ENCODE data around the gene SLFNL1. TPM values are rescaled to one million over a fixed set of nuclear protein-coding genes. Genes with fewer than 3 reads are reported as not detected.

Gene SLFNL1
- total RNA-seq, 2 experiments from 2014 or later, result 0.18 to 0.33 TPM

- Mint-ChIP-seq H3K36me3 (ENCODE audit: low read depth) (peaks cover 24% of the 10 kb centered on the region), H3K9me3 (no peaks in the 10 kb centered on the region), H3K27ac (no peak overlapping the region), H3K27me3 (no peaks in the 10 kb centered on the region), H3K4me3 (no peak overlapping the region), H3K4me1 (peaks cover 4% of the 10 kb centered on the region)
- no peak for DNase-seq
- POLR2A ChIA-PET, result no interaction called here
- CTCF ChIA-PET, result no interaction called here
Observed at GRCh38 chr1:41030872-41031616, 9.5 kb upstream of the SLFNL1 start.

- no peak overlapping the region for H3K4me3 Mint-ChIP-seq
- H3K9me3 Mint-ChIP-seq, result no peaks in the 10 kb centered on the region
- H3K27ac Mint-ChIP-seq, result no peak overlapping the region
- no peaks in the 10 kb centered on the region for H3K27me3 Mint-ChIP-seq
- peaks cover 6% of the 10 kb centered on the region for H3K4me1 Mint-ChIP-seq
- H3K36me3 Mint-ChIP-seq (ENCODE audit: low read depth), result peaks cover 19% of the 10 kb centered on the region
- no peak for DNase-seq
- ChIA-PET CTCF (no interaction called here), POLR2A (no interaction called here)
Observed at GRCh38 chr1:41028034-41028642, 6.6 kb upstream of the SLFNL1 start.

GRCh38 chr1:41025979-41026819 lies 4.7 kb upstream of the SLFNL1 start:
- Mint-ChIP-seq H3K27me3 (no peaks in the 10 kb centered on the region), H3K4me3 (no peak overlapping the region), H3K27ac (peak overlapping the region; percentile 71), H3K4me1 (peaks cover 11% of the 10 kb centered on the region), H3K9me3 (no peaks in the 10 kb centered on the region), H3K36me3 (ENCODE audit: low read depth) (peaks cover 10% of the 10 kb centered on the region)
- ChIA-PET CTCF (no interaction called here), POLR2A (interaction anchor here (1.0 to 1.7 kb wide), 2 partner anchors 12 to 47 kb away, joined by 3 to 6 read pairs; partner anchors contain the start of gene CTPS1)
- DNase-seq, result no peak

GRCh38 chr1:41024953-41025352 lies 3.4 kb upstream of the SLFNL1 start:
- Mint-ChIP-seq H3K27me3 (no peaks in the 10 kb centered on the region), H3K36me3 (ENCODE audit: low read depth) (peaks cover 7% of the 10 kb centered on the region), H3K27ac (no peak overlapping the region), H3K4me1 (peaks cover 11% of the 10 kb centered on the region), H3K4me3 (no peak overlapping the region), H3K9me3 (no peaks in the 10 kb centered on the region)
- POLR2A ChIA-PET, result interaction anchor here (1.6 to 1.9 kb wide), 2 partner anchors 10 to 44 kb away, joined by 4 to 8 read pairs; no protein-coding TSS in a partner anchor
- DNase-seq, result no peak
- CTCF ChIA-PET, result no interaction called here

GRCh38 chr1:41023279-41023990 lies 1.9 kb upstream of the SLFNL1 start:
- Mint-ChIP-seq H3K27me3 (no peaks in the 10 kb centered on the region), H3K4me1 (peaks cover 11% of the 10 kb centered on the region), H3K9me3 (no peaks in the 10 kb centered on the region), H3K36me3 (ENCODE audit: low read depth) (peaks cover 9% of the 10 kb centered on the region), H3K4me3 (no peak overlapping the region), H3K27ac (no peak overlapping the region)
- ChIA-PET CTCF (no interaction called here), POLR2A (interaction anchor here (1.6 to 1.9 kb wide), 2 partner anchors 8 to 43 kb away, joined by 4 to 8 read pairs; no protein-coding TSS in a partner anchor)
- DNase-seq, result no peak

GRCh38 chr1:41022424-41022823 lies 899 bp upstream of the SLFNL1 start:
- no peak for DNase-seq
- no peak overlapping the region for H3K4me3 Mint-ChIP-seq
- CTCF ChIA-PET, result no interaction called here
- H3K27ac Mint-ChIP-seq, result no peak overlapping the region
- no peaks in the 10 kb centered on the region for H3K9me3 Mint-ChIP-seq
- POLR2A ChIA-PET, result interaction anchor here (1.4 to 2.0 kb wide), 2 partner anchors 25 to 43 kb away, joined by 4 to 10 read pairs; partner anchors contain the start of gene CTPS1
- peaks cover 11% of the 10 kb centered on the region for H3K4me1 Mint-ChIP-seq
- no peaks in the 10 kb centered on the region for H3K27me3 Mint-ChIP-seq
- H3K36me3 Mint-ChIP-seq (ENCODE audit: low read depth), result peaks cover 11% of the 10 kb centered on the region

GRCh38 chr1:41020654-41021053 lies 871 bp downstream of the SLFNL1 start:
- no peak for DNase-seq
- POLR2A ChIA-PET, result interaction anchor here (1.2 to 2.0 kb wide), 4 partner anchors 9 to 41 kb away, joined by 3 to 10 read pairs (median 4); partner anchors contain the start of gene CTPS1
- Mint-ChIP-seq H3K4me1 (peaks cover 5% of the 10 kb centered on the region), H3K27me3 (no peaks in the 10 kb centered on the region), H3K36me3 (ENCODE audit: low read depth) (peaks cover 11% of the 10 kb centered on the region), H3K4me3 (no peak overlapping the region), H3K27ac (no peak overlapping the region), H3K9me3 (no peaks in the 10 kb centered on the region)
- CTCF ChIA-PET, result no interaction called here

- Mint-ChIP-seq H3K36me3 (ENCODE audit: low read depth) (peaks cover 12% of the 10 kb centered on the region), H3K27ac (no peak overlapping the region)
- CTCF ChIA-PET, result no interaction called here
Observed at GRCh38 chr1:41020109-41020576, 1.4 kb downstream of the SLFNL1 start.

GRCh38 chr1:41019353-41019745 lies 2.2 kb downstream of the SLFNL1 start:
- Mint-ChIP-seq H3K4me3 (no peak overlapping the region), H3K9me3 (no peaks in the 10 kb centered on the region), H3K36me3 (ENCODE audit: low read depth) (peaks cover 19% of the 10 kb centered on the region), H3K27me3 (no peaks in the 10 kb centered on the region), H3K27ac (no peak overlapping the region), H3K4me1 (peaks cover 5% of the 10 kb centered on the region)
- ChIA-PET POLR2A (interaction anchor here (1.7 kb wide), 1 partner anchor 18 kb away, joined by 4 read pairs; no protein-coding TSS in a partner anchor), CTCF (no interaction called here)
- DNase-seq, result no peak

More at GRCh38 chr1:41020109-41020576, 1.4 kb downstream of the SLFNL1 start:
- H3K27me3 Mint-ChIP-seq, result no peaks in the 10 kb centered on the region
- H3K4me1 Mint-ChIP-seq, result peaks cover 5% of the 10 kb centered on the region
- H3K4me3 Mint-ChIP-seq, result no peak overlapping the region
- DNase-seq, result no peak
- no peaks in the 10 kb centered on the region for H3K9me3 Mint-ChIP-seq
- POLR2A ChIA-PET, result interaction anchor here (1.2 to 1.9 kb wide), 3 partner anchors 10 to 16 kb away, joined by 3 to 4 read pairs (median 4); no protein-coding TSS in a partner anchor

GRCh38 chr1:41018018-41018410 lies 3.5 kb downstream of the SLFNL1 start:
- H3K9me3 Mint-ChIP-seq, result no peaks in the 10 kb centered on the region
- peaks cover 5% of the 10 kb centered on the region for H3K4me1 Mint-ChIP-seq
- peaks cover 25% of the 10 kb centered on the region for H3K36me3 Mint-ChIP-seq (ENCODE audit: low read depth)
- no peak overlapping the region for H3K4me3 Mint-ChIP-seq
- ChIA-PET POLR2A (interaction anchor here (1.7 kb wide), 1 partner anchor 19 kb away, joined by 4 read pairs; no protein-coding TSS in a partner anchor), CTCF (no interaction called here)
- DNase-seq, result no peak
- H3K27ac Mint-ChIP-seq, result no peak overlapping the region
- no peaks in the 10 kb centered on the region for H3K27me3 Mint-ChIP-seq

- ChIA-PET POLR2A (interaction anchor here (0.9 kb wide), 1 partner anchor 38 kb away, joined by 4 read pairs; the partner anchor contains the start of gene CTPS1), CTCF (no interaction called here)
- no peak overlapping the region for H3K27ac Mint-ChIP-seq
- peaks cover 5% of the 10 kb centered on the region for H3K4me1 Mint-ChIP-seq
- peaks cover 28% of the 10 kb centered on the region for H3K36me3 Mint-ChIP-seq (ENCODE audit: low read depth)
- no peak overlapping the region for H3K4me3 Mint-ChIP-seq
- no peak for DNase-seq
- H3K27me3 Mint-ChIP-seq, result no peaks in the 10 kb centered on the region
- H3K9me3 Mint-ChIP-seq, result no peaks in the 10 kb centered on the region
Observed at GRCh38 chr1:41017141-41018017, 4.1 kb downstream of the SLFNL1 start.

Data from activated CD4-positive, alpha-beta memory T cell treated with anti-CD3 and anti-CD28 coated beads, Interleukin-2, amount 10 ng/mL, durations not matched to agents 7 days and 5 days (primary cell).